K562 (cell line): ENCODE data around the gene TOM1. TPM values are rescaled to one million over a fixed set of nuclear protein-coding genes. Genes with fewer than 3 reads are reported as not detected.

Source experiments
- ATAC-seq: fragments of 200-7000 bp; cut with Tn5 transposase; 3 replicates; pipeline ENCODE4 v1.9.1; 2020; ENCODE audit warnings: moderate library complexity
- BruUV-seq: library from RNA; stranded (reverse); fragments of 400-500 nt; replicated peaks from 2 replicates; lab custom pipeline; 2021; lab: Mats Ljungman, UMichigan
- CTCF ChIA-PET: fragments of 300-600 bp; formaldehyde crosslinking; extraction: SDS; loops from one replicate; lab custom pipeline; 2021; ENCODE audit warnings: low intra/inter-chr PET ratio; lab: Yijun Ruan, JAX
- POLR2A ChIA-PET: fragments of 300-600, 350-650 bp; sonication (Branson Sonifier 250); formaldehyde crosslinking; extraction: SDS; loops from one replicate; lab custom pipeline; 2021; ENCODE audit warnings: antibody characterized with exemption, inconsistent platforms; lab: Yijun Ruan, JAX
- DNase-seq, 4 experiments: peaks; one replicate each; pipeline versions ENCODE4 v3.0.0 to v3.0.0-alpha.2; 2011 to 2018; ENCODE audit warnings: low spot score in 3 of 4, mixed read lengths in 3 of 4; ENCODE audit errors: extremely low read depth in 1 of 4
- FAIRE-seq: peaks from 2 replicates; lab custom pipeline; 2011; peaks lifted over from hg19 to GRCh38; lab: Jason Lieb, UNC
- H2AFZ ChIP-seq: 2 replicates; pipeline ENCODE4 v1.6.0; 2011; ENCODE audit warnings: low read depth, low read length, control low read depth, inconsistent platforms
- H3K27ac ChIP-seq: fragments of 200-600 bp; 3 replicates; pipeline ENCODE4 v1.8.0; 2011; ENCODE audit warnings: low read depth, mild to moderate bottlenecking, control low read depth, inconsistent platforms, low read length, moderate library complexity, mixed read lengths; ENCODE audit errors: extremely low read depth
- H3K27me3 ChIP-seq, 2 experiments: fragments of 300-600 bp in 1 of 2; 2 replicates in 1 of 2; 3 replicates in 1 of 2; pipeline versions ENCODE4 v1.6.0 to v1.8.0; 2011; ENCODE audit warnings: inconsistent platforms in 2 of 2, low read length in 2 of 2, mild to moderate bottlenecking in 1 of 2, mixed read lengths in 1 of 2, moderate library complexity in 1 of 2; ENCODE audit not compliant: control insufficient read depth in 2 of 2, insufficient read depth in 2 of 2
- H3K36me3 ChIP-seq: fragments of 300-600 bp; 3 replicates; pipeline ENCODE4 v1.8.0; 2011; ENCODE audit warnings: mild to moderate bottlenecking, low read length, inconsistent platforms; ENCODE audit not compliant: control insufficient read depth, insufficient read depth
- H3K4me1 ChIP-seq, 2 experiments: fragments of 200-600 bp in 1 of 2; replicated peaks in 1 of 2; 2 replicates in 1 of 2; 3 replicates in 1 of 2; pipeline versions ENCODE4 v1.5.1 to v1.8.0; 2011; ENCODE audit warnings: inconsistent platforms in 2 of 2, low read length in 2 of 2, mild to moderate bottlenecking in 1 of 2, mixed read lengths in 1 of 2, moderate library complexity in 1 of 2; ENCODE audit not compliant: control insufficient read depth in 2 of 2, insufficient read depth in 2 of 2
- H3K4me2 ChIP-seq: 2 replicates; pipeline ENCODE4 v1.6.1; 2011; ENCODE audit warnings: low read length, control low read depth, inconsistent platforms, mixed read lengths; ENCODE audit not compliant: insufficient read depth
- H3K4me3 ChIP-seq: fragments of 200-600 bp; sonication (generic), shearing (Covaris generic); 2 replicates; pipeline ENCODE4 v1.5.1; 2016; ENCODE audit warnings: control low read depth, inconsistent platforms
- H3K79me2 ChIP-seq: fragments of 200-600 bp; 3 replicates; pipeline ENCODE4 v1.8.0; 2011; ENCODE audit warnings: low read length, inconsistent platforms; ENCODE audit not compliant: control insufficient read depth, insufficient read depth
- H3K9ac ChIP-seq, 2 experiments: 2 replicates each; pipeline versions ENCODE4 v1.6.0 to v1.6.1; 2011; ENCODE audit warnings: low read depth in 2 of 2, low read length in 2 of 2, control low read depth in 1 of 2, inconsistent platforms in 1 of 2, mild to moderate bottlenecking in 1 of 2, mixed read lengths in 1 of 2; ENCODE audit not compliant: insufficient read depth in 1 of 2
- H3K9me1 ChIP-seq: one replicate; pipeline ENCODE4 v1.6.0; 2011; ENCODE audit warnings: inconsistent platforms, mild to moderate bottlenecking, low read length, moderate library complexity; ENCODE audit not compliant: control insufficient read depth, insufficient read depth
- H3K9me3 ChIP-seq: replicated peaks from 2 replicates; pipeline ENCODE4 v1.5.1; 2011; ENCODE audit warnings: low read depth, low read length, inconsistent platforms; ENCODE audit not compliant: control insufficient read depth, insufficient read depth
- H4K20me1 ChIP-seq: replicated peaks from 2 replicates; pipeline ENCODE4 v1.6.1; 2011; ENCODE audit warnings: low read length, inconsistent platforms, mixed read lengths; ENCODE audit not compliant: control insufficient read depth, insufficient read depth
- JUNB ChIP-seq: fragments of 450-650 bp; formaldehyde crosslinking; conservative IDR thresholded peaks from 2 replicates; pipeline ENCODE4 v1.4.0; 2020; ENCODE audit warnings: mild to moderate bottlenecking
- NFXL1 ChIP-seq: fragments of 450-650 bp; formaldehyde crosslinking; IDR thresholded peaks from 2 replicates; pipeline ENCODE4 v1.4.0; 2021; ENCODE audit warnings: mild to moderate bottlenecking
- NRF1 ChIP-seq, 2 experiments: fragments of 450-650 bp; IDR thresholded peaks in 1 of 2; conservative IDR thresholded peaks in 1 of 2; 2 replicates each; pipeline ENCODE4 v1.6.1; 2014; ENCODE audit warnings: mild to moderate bottlenecking in 2 of 2
- RBM25 ChIP-seq: fragments of 200-400 bp; formaldehyde crosslinking; IDR thresholded peaks from 2 replicates; pipeline ENCODE4 v1.6.1; 2018; ENCODE audit warnings: low read length, low read depth, moderate library complexity; ENCODE audit not compliant: severe bottlenecking
- ZFP36 ChIP-seq: fragments of 150-350 bp; IDR thresholded peaks from 2 replicates; pipeline ENCODE4 v1.6.1; 2018; ENCODE audit warnings: low read length, low read depth; ENCODE audit not compliant: partially characterized antibody
- WGBS: fragments of 100-300 bp; shearing (Covaris generic); methylation state at CpG from one replicate; pipeline ENCODE4 v1.1.6; 2016; ENCODE audit warnings: low coverage, mixed read lengths; ENCODE audit not compliant: insufficient coverage; ENCODE audit errors: missing lambda C conversion rate; 5-methylcytosine and 5-hydroxymethylcytosine counted together
- in situ Hi-C: fragments of 300-500 bp; cut with MboI; formaldehyde crosslinking; loops from 4 replicates; pipeline ENCODE4 v1.15.0; 2018; ENCODE audit warnings: inconsistent platforms, mixed read lengths
- intact Hi-C: fragments of 100-400 bp; cut with micrococcal nuclease; formaldehyde crosslinking; loops from 2 replicates; pipeline ENCODE4 v1.14.2; 2022
- polyA plus RNA-seq, 8 experiments: library from polyadenylated mRNA; depleted of rRNA in 4 of 8; stranded (reverse) in 5 of 8; unstranded in 3 of 8; fragments of >200 nt; fragmentation: Nextera tagmentation in 2 of 8; fragmentation: Illumina TruSeq in 1 of 8; extraction: Ambion mirVana in 2 of 8; extraction: Trizol in 1 of 8; gene quantifications; 2 replicates each; pipeline versions ENCODE4 v1.2.1 to v1.2.3, GENCODE V29; 2011 to 2014; ENCODE audit warnings: inconsistent platforms in 1 of 8, missing spikeins in 1 of 8
- total RNA-seq, 7 experiments: library from RNA; depleted of rRNA in 6 of 7; stranded (reverse); fragments of >200 nt in 6 of 7; fragmentation: Illumina TruSeq in 2 of 7; extraction: Trizol in 2 of 7; gene quantifications; 2 replicates each; pipeline versions ENCODE4 v1.2.1 to v1.2.3, GENCODE V29; 2011 to 2021; ENCODE audit warnings: low replicate concordance in 1 of 7

Gene TOM1
- total and polyA plus RNA-seq, 9 of the 15 experiments (the other 6 are each of a cell fraction or from before 2014, with no cell fraction given) = 0.64 to 20.6 (median 12.0) TPM

- intact Hi-C loops (loop anchor here (5.0 to 10.0 kb wide), 3 partner anchors 51 to 769 kb away; partner anchors contain the start of gene MCM5), in situ Hi-C loops (loop anchor here (5.0 to 10.0 kb wide), 2 partner anchors 229 to 771 kb away; no protein-coding TSS in a partner anchor)
- DNase-seq (no peak), ATAC-seq (no peak), FAIRE-seq (no peak)
- no peak overlapping the region for H3K9ac ChIP-seq
- no peak overlapping the region for H3K4me3 ChIP-seq
- TF ChIP-seq NRF1 (conservative IDR thresholded peaks at IDR 0.05 in 1 of 2, IDR thresholded peaks at IDR 0.05 in 1 of 2) (no peak), NFXL1 (CRISPR knock-in tag) (no peak)
- H3K9me1 ChIP-seq = no peaks in the 10 kb centered on the region
- BruUV-seq = no TSS peak
- H3K27ac ChIP-seq = no peak overlapping the region
- WGBS = 75% methylated on average over 9 of the region's 12 CpGs
- ChIA-PET CTCF (interaction anchor here (0.7 kb wide), 1 partner anchor 270 kb away, joined by 3 read pairs; no protein-coding TSS in a partner anchor), POLR2A (no interaction called here)
- H3K36me3 ChIP-seq = no peaks in the 10 kb centered on the region
- no peaks in the 10 kb centered on the region for H3K79me2 ChIP-seq
- no peak overlapping the region for H3K4me2 ChIP-seq
- H2AFZ ChIP-seq = no peak overlapping the region
- peaks cover 5 to 23% of the 10 kb centered on the region in 2 experiments; a peak in 4 of 5 replicates for H3K4me1 ChIP-seq
- no peaks in the 10 kb centered on the region for H3K9me3 ChIP-seq
- H4K20me1 ChIP-seq = no peaks in the 10 kb centered on the region
- no peaks in the 10 kb centered on the region for H3K27me3 ChIP-seq
These were observed 53.6 kb downstream of the TOM1 start for GRCh38 chr22:35353318-35353717.

- ChIA-PET CTCF (interaction anchor here (0.7 kb wide), 1 partner anchor 269 kb away, joined by 3 read pairs; no protein-coding TSS in a partner anchor), POLR2A (no interaction called here)
- H3K4me3 ChIP-seq = no peak overlapping the region
- in situ Hi-C loops = loop anchor here (5.0 to 10.0 kb wide), 2 partner anchors 228 to 771 kb away; no protein-coding TSS in a partner anchor
- FAIRE-seq (no peak), DNase-seq (no peak), ATAC-seq (no peak)
- no peak overlapping the region for H3K27ac ChIP-seq
- TF ChIP-seq RBM25 (peak; percentile 19), JUNB (CRISPR knock-in tag) (no peak), ZFP36 (peak; percentile 62)
- H3K36me3 ChIP-seq = no peaks in the 10 kb centered on the region
- H3K9me1 ChIP-seq = no peaks in the 10 kb centered on the region
- intact Hi-C loops = loop anchor here (5.0 to 10.0 kb wide), 3 partner anchors 51 to 768 kb away; partner anchors contain the start of gene MCM5
- no peaks in the 10 kb centered on the region for H3K27me3 ChIP-seq
- no peak overlapping the region for H2AFZ ChIP-seq
- H3K9ac ChIP-seq = no peak overlapping the region
- BruUV-seq = no TSS peak
- WGBS = 65% methylated on average over 2 of the region's 4 CpGs
- H3K4me1 ChIP-seq = peaks cover 5 to 23% of the 10 kb centered on the region in 2 experiments; a peak in 4 of 5 replicates
- H3K79me2 ChIP-seq = no peaks in the 10 kb centered on the region
- H3K4me2 ChIP-seq = no peak overlapping the region
- H4K20me1 ChIP-seq = no peaks in the 10 kb centered on the region
- no peaks in the 10 kb centered on the region for H3K9me3 ChIP-seq
These were observed 54.4 kb downstream of the TOM1 start for GRCh38 chr22:35354068-35354467.
